Neural progenitor cell (in vitro differentiated cells): ENCODE measurements around the gene HK2. TPM values are rescaled to one million over a fixed set of nuclear protein-coding genes. Genes with fewer than 3 reads are reported as not detected.
A peak's percentile ranks its signal among the peaks of the same experiment; 100 is the strongest.

Source experiments
- DNase-seq: peaks from one replicate; pipeline ENCODE4 v3.0.0-alpha.2; 2016; ENCODE audit warnings: low spot score
- H2AFZ ChIP-seq: fragments of 200-600 bp; sonication (generic); replicated peaks from 2 replicates; pipeline ENCODE4 v1.6.1; 2016; ENCODE audit warnings: antibody characterized with exemption
- H3F3A ChIP-seq: fragments of 200-600 bp; sonication (generic); 2 replicates; pipeline ENCODE4 v1.6.1; 2016; ENCODE audit warnings: antibody characterized with exemption, low read depth
- H3K27ac ChIP-seq: fragments of 200-600 bp; sonication (generic); 2 replicates; pipeline ENCODE4 v1.5.1; 2016; ENCODE audit warnings: mild to moderate bottlenecking
- H3K27me3 ChIP-seq: fragments of 200-600 bp; sonication (generic); 2 replicates; pipeline ENCODE4 v1.6.1; 2016; ENCODE audit warnings: mild to moderate bottlenecking, moderate library complexity
- H3K36me3 ChIP-seq: fragments of 200-600 bp; sonication (generic); 2 replicates; pipeline ENCODE4 v1.5.1; 2016
- H3K4me1 ChIP-seq: fragments of 200-600 bp; sonication (generic); 2 replicates; pipeline ENCODE4 v1.6.1; 2016; ENCODE audit warnings: mixed run types
- H3K4me2 ChIP-seq: fragments of 200-600 bp; sonication (generic); 2 replicates; pipeline ENCODE4 v1.6.1; 2016
- H3K4me3 ChIP-seq: fragments of 200-600 bp; sonication (generic); 2 replicates; pipeline ENCODE4 v1.5.1; 2016
- H3K79me2 ChIP-seq: fragments of 200-600 bp; sonication (generic); 2 replicates; pipeline ENCODE4 v1.6.1; 2016; ENCODE audit warnings: low read depth
- H3K9ac ChIP-seq: fragments of 200-600 bp; sonication (generic); 2 replicates; pipeline ENCODE4 v1.6.1; 2016
- H3K9me3 ChIP-seq: fragments of 200-600 bp; sonication (generic); 2 replicates; pipeline ENCODE4 v1.5.1; 2016; ENCODE audit warnings: low read depth
- H4K20me1 ChIP-seq: fragments of 200-600 bp; sonication (generic); 2 replicates; pipeline ENCODE4 v1.6.1; 2016; ENCODE audit warnings: low read depth
- H3K27ac Mint-ChIP-seq: 3 replicates; pipeline ENCODE4 v1.8.0; 2021; ENCODE audit warnings: mixed read lengths
- H3K27me3 Mint-ChIP-seq: 2 replicates; pipeline ENCODE4 v1.8.0; 2022; ENCODE audit warnings: low read depth, mild to moderate bottlenecking, inconsistent platforms, moderate library complexity, mixed read lengths; ENCODE audit not compliant: insufficient read depth
- H3K36me3 Mint-ChIP-seq: 3 replicates; pipeline ENCODE4 v1.8.0; 2021; ENCODE audit warnings: mixed read lengths
- H3K4me1 Mint-ChIP-seq: 3 replicates; pipeline ENCODE4 v1.8.0; 2021; ENCODE audit warnings: mixed read lengths
- H3K4me3 Mint-ChIP-seq: 3 replicates; pipeline ENCODE4 v1.8.0; 2021; ENCODE audit warnings: mild to moderate bottlenecking, moderate library complexity, mixed read lengths
- H3K9me3 Mint-ChIP-seq: 3 replicates; pipeline ENCODE4 v1.8.0; 2020; ENCODE audit warnings: mixed read lengths
- CTCF ChIP-seq: fragments of 200-600 bp; sonication (generic); IDR thresholded peaks from 2 replicates; pipeline ENCODE4 v1.5.1; 2017; ENCODE audit warnings: antibody characterized with exemption, mild to moderate bottlenecking
- EZH2 ChIP-seq: fragments of 200-600 bp; sonication (generic); IDR thresholded peaks from 2 replicates; pipeline ENCODE4 v1.6.1; 2017; ENCODE audit warnings: antibody characterized with exemption, mild to moderate bottlenecking, moderate library complexity
- EZH2phosphoT487 ChIP-seq: fragments of 200-600 bp; sonication (generic); IDR thresholded peaks from 2 replicates; pipeline ENCODE4 v1.6.1; 2017; ENCODE audit warnings: antibody characterized with exemption
- total RNA-seq: library from RNA; depleted of rRNA; stranded (reverse); fragments of >200 nt; gene quantifications from 2 replicates; pipeline ENCODE4 v1.2.3, GENCODE V29; 2015; ENCODE audit warnings: low replicate concordance

Gene HK2
- total RNA-seq, 1 donor from 2014 or later, result 61.8 TPM

DNA sequence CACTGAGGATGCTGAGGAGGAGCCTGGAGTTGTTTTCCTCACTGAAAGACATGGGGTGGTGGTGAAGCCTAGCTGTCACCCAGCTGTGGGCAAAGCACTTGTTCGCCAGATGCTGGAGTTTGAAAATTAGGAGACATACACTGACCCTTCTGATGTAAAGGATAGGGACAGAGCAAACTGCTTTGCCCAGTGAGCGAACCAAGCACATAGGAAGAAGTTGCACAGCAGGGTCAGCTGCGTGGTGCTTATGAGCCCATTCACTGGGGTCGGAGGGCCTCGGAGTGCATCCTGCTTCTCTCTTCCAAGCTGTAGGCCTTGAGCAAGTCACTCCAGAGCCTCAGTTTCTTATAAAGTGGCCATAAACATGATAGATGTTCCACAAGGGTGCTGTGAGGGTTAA, 50.9 kb downstream of the HK2 start:
- no peak overlapping the region for H3K27ac Mint-ChIP-seq
- no peaks in the 10 kb centered on the region for H3K27me3 Mint-ChIP-seq
- Histone ChIP-seq H3F3A (no peaks in the 10 kb centered on the region), H2AFZ (no peak overlapping the region), H3K79me2 (no peaks in the 10 kb centered on the region), H3K4me1 (no peaks in the 10 kb centered on the region), H3K9ac (no peak overlapping the region), H3K27me3 (no peaks in the 10 kb centered on the region), H3K36me3 (no peaks in the 10 kb centered on the region), H3K9me3 (no peaks in the 10 kb centered on the region), H3K4me2 (no peak overlapping the region), H3K27ac (no peak overlapping the region), H4K20me1 (peaks cover 4% of the 10 kb centered on the region), H3K4me3 (no peak overlapping the region)
- no peaks in the 10 kb centered on the region for H3K4me1 Mint-ChIP-seq
- H3K36me3 Mint-ChIP-seq, result peaks cover 60% of the 10 kb centered on the region
- H3K4me3 Mint-ChIP-seq, result no peak overlapping the region
- no peak for DNase-seq
- H3K9me3 Mint-ChIP-seq, result no peaks in the 10 kb centered on the region
- TF ChIP-seq EZH2 (no peak), EZH2phosphoT487 (no peak), CTCF (no peak)

DNA sequence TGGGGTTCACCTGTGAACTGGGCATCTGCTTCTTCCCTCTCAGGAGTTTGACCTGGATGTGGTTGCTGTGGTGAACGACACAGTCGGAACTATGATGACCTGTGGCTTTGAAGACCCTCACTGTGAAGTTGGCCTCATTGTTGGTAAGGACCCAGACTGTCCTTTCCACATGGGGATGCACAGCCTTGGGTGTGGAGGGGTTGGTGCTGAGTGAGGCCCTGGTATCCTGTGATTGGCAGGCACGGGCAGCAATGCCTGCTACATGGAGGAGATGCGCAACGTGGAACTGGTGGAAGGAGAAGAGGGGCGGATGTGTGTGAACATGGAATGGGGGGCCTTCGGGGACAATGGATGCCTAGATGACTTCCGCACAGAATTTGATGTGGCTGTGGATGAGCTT, 52.3 kb downstream of the HK2 start:
- Histone ChIP-seq H2AFZ (no peak overlapping the region), H3K4me3 (no peak overlapping the region), H3K27me3 (no peaks in the 10 kb centered on the region), H4K20me1 (no peaks in the 10 kb centered on the region), H3F3A (no peaks in the 10 kb centered on the region), H3K4me2 (no peak overlapping the region), H3K79me2 (no peaks in the 10 kb centered on the region), H3K9ac (no peak overlapping the region), H3K27ac (no peak overlapping the region), H3K4me1 (no peaks in the 10 kb centered on the region), H3K9me3 (no peaks in the 10 kb centered on the region), H3K36me3 (no peaks in the 10 kb centered on the region)
- H3K9me3 Mint-ChIP-seq, result no peaks in the 10 kb centered on the region
- TF ChIP-seq EZH2 (no peak), EZH2phosphoT487 (no peak), CTCF (no peak)
- H3K4me1 Mint-ChIP-seq, result no peaks in the 10 kb centered on the region
- DNase-seq, result no peak
- no peak overlapping the region for H3K4me3 Mint-ChIP-seq
- peaks cover 64% of the 10 kb centered on the region for H3K36me3 Mint-ChIP-seq
- no peaks in the 10 kb centered on the region for H3K27me3 Mint-ChIP-seq
- no peak overlapping the region for H3K27ac Mint-ChIP-seq

DNA sequence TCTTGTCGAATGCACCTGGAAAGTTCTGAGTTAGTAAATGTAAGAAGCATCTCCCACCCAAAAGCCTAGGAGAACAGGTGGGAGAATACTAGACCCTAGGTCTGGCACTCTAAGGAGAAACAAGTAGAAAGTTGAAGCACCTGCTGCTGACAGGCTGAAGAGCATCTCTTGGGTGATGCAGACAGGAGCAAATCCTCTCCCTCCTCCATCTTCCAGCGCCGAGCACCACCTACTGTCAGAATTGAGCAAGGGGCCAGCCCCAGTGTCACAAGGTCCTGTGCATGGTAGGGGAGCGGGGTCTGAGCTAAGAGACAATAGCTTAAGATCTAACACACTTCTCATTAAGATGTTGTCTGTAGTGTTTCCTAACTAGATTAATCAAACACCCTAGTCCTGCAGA, 52.9 kb downstream of the HK2 start:
- Histone ChIP-seq H3K4me3 (no peak overlapping the region), H4K20me1 (no peaks in the 10 kb centered on the region), H3K27me3 (no peaks in the 10 kb centered on the region), H3K79me2 (no peaks in the 10 kb centered on the region), H3K36me3 (no peaks in the 10 kb centered on the region), H3K27ac (no peak overlapping the region), H3F3A (no peaks in the 10 kb centered on the region), H3K9me3 (no peaks in the 10 kb centered on the region), H3K4me2 (no peak overlapping the region), H3K9ac (no peak overlapping the region), H2AFZ (no peak overlapping the region), H3K4me1 (no peaks in the 10 kb centered on the region)
- no peaks in the 10 kb centered on the region for H3K27me3 Mint-ChIP-seq
- no peaks in the 10 kb centered on the region for H3K4me1 Mint-ChIP-seq
- TF ChIP-seq EZH2phosphoT487 (no peak), CTCF (peak; percentile 31)
- H3K9me3 Mint-ChIP-seq, result no peaks in the 10 kb centered on the region
- no peak overlapping the region for H3K4me3 Mint-ChIP-seq
- H3K27ac Mint-ChIP-seq, result no peak overlapping the region
- peaks cover 68% of the 10 kb centered on the region for H3K36me3 Mint-ChIP-seq
- DNase-seq, result peak; percentile 18
